CD4-positive, alpha-beta T cell treated with Interferon alpha-2 for 1 hour (primary cell): Measurements from ENCODE around the gene FRMD4A.
"Not testable (repeated sequence)": the region's sequence is repeated elsewhere in the genome, so short reads cannot be mapped to it uniquely, and the experiment has no call there.

ENCODE experiments used
- DNase-seq, 2 donors: peaks; one replicate each; pipeline ENCODE4 v3.0.0-alpha.2; 2020 to 2022

Gene FRMD4A

DNA sequence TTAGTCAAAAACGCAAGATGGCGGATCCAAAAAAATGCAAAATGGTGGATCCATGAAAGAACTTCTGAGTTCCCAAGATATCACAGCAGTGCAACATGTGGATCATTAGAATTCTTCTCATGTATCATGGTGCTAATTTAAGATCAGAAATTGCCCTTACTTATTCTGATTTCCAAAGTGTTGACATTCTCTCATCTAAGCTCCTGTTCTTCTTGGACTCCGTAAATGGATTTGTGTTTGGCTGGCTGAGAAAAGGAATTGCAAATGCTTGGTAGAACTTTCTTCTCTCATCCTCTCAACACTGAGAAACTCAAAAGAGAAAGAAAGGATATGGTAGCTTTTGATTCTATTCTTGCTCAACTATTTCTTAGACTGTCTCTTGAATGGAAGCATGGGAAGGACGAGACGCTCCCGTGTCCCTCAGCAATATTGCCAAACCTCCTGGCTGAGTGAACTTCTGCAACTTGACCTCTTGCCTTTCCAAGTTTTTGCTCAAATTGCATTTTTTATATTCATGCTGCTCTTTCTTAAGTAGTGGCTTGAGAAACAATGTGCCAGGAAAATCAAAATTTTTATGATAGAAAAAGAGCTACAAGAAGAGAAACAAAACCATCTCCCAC is 44.7 kb downstream of the FRMD4A start:
- no peak for DNase-seq

GRCh38 chr10:14282276-14282675 is 48.4 kb downstream of the FRMD4A start:
- no peak for DNase-seq

- DNase-seq, result no peak
These were observed 52.2 kb downstream of the FRMD4A start for GRCh38 chr10:14278533-14278932.

- no peak for DNase-seq
These were observed 54.5 kb downstream of the FRMD4A start for GRCh38 chr10:14276210-14276609.

GRCh38 chr10:14271621-14272020 is 59.1 kb downstream of the FRMD4A start:
- no peak for DNase-seq

DNA sequence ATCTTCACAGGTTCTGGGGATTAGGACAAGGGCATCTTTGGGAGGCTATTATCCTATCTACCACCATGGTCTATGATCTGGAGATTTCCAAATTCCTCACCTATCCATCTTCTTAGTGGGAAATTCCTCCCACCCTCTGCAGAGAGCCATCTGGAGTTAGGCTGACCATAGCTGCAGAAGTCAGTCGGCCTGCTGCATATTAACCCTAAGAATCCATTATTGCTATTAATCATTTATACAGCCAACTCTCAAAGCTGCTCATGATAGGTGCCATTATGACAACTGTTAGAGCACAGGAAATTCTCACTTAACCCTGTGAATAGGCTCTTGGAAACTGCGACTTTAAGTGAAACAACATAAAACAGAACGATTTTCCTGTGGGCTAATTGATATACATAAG is 60.4 kb downstream of the FRMD4A start:
- no peak for DNase-seq

DNA sequence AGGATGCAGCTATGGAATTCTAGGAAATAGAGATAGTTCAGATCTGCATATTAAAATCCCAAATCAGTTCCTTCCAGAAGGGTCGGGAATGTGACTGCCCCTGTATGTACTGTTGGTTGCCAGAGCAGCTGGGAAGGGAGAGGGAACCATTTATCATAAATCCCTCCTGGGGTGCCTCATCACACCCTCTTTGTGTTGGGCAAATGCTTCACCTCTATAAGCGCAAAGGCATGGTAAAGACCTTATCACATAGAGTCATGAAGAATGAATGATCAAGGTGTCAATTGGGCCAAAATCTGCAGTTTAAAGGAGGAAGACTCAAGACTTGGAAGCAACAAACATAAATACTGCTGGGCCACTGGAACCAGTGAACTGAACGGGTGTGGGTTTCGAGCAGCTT is 65.0 kb downstream of the FRMD4A start:
- DNase-seq, result no peak

DNA sequence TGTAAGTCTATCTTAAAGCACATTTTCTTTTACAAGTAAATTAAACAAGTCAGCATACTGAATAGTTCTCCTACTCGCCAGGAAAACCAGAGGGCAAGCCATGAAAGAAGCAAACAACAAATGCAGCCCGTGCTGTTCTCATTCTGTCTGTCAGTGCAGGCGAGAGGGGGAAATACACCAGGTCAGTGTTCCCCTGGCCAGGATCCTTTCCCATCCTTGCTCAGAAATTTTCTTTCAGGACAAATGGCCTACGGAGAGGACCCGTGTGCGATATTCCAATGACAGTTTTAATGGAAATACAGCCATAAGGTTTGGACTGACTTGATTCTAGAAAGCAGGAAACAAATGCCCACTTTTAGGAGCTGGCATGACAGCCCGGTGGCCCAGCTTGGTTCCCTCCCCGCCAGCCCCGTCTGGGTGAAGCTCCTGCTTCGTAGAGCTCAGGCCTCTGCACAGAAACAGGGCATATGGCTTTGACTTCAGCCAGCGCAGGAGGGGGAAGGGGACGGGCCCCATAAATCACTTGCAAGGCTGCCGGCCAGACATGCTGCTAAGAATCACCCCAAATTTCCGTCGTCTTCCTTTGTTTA is 67.8 kb downstream of the FRMD4A start:
- DNase-seq, result no peak

DNA sequence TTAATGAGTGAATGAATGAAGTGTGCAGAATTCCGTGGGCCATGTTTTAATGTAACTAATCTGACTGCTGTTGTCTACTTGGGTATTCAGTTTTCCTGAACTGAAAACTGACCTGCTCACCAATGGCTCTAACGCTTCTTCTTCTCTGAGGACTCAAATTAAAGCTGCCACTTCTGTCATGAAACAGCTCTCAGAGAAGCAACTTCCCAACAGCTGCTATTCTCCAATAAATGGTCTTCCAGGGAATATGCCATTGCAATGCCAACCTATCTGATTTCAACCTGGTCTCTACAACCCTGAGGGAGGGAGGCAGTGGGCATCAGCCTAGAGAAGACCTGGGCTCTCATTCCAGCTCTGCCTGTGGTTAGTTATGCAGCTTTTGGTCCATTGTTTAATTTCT is 69.4 kb downstream of the FRMD4A start:
- DNase-seq, result no peak

DNA sequence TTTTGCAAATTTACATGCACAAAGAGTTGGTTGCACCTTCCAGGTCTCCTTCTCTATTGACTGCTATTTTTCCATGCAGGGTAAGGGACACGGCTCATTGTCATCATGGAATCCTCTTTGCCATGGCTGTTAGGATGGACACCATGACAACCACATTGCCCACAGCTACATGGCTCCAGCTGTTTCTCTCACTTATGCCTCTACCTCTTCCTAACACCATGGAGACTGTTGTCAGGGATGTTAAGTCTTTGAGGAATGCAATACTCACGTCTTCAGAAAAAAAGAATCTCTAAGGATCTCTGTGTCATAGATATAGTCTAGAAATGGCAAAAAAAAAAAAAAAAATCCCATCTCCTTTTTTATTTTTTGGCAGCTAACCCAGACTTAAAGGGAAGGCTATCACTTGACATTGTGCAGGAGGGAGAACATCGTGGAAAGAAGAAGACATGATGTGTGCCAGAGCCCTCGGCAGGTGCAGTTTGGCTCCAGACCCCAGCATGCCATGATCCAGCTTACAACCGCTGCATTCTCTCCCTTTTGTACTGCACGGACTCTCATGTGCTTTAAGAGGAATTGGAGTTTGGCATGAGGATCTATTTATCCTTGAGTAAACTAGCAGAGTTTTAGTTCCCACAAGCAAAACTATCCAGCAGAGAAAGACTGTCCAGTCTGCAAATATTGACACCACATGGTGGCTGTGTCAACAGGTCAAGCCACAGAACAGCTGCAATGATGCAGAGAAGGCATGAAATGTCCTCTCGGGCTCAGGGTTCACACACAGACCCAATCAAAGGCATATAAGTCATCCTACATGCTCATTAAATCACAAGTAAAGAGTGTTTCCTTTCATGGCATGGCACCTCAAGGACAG is 70.8 kb downstream of the FRMD4A start:
- DNase-seq, result no peak

- DNase-seq, result no peak
These were observed 76.4 kb downstream of the FRMD4A start for GRCh38 chr10:14254368-14254767.

DNA sequence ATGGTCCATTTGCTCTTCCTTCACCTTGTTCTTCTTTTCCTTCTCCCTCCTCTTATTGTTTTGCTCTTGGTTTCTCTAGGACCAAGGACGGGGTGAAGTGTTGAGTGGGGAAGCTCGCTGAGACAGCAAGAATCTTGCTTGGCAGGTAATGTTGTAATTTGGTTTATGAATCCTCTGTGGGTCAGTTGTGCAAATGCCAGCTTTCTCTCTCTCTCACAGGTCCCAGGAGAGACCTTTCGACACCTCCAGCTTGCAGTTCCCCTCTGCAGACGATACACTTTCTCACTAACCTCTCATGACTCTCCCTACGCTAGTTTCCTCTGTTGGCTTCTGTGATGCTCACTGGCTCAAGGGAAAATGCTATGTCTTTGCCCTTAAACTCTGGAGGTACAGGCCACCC is 77.0 kb downstream of the FRMD4A start:
- no peak for DNase-seq

GRCh38 chr10:14253079-14253478 is 77.6 kb downstream of the FRMD4A start:
- DNase-seq, result no peak

- no peak for DNase-seq
These were observed 80.1 kb downstream of the FRMD4A start for GRCh38 chr10:14250496-14251076.

DNA sequence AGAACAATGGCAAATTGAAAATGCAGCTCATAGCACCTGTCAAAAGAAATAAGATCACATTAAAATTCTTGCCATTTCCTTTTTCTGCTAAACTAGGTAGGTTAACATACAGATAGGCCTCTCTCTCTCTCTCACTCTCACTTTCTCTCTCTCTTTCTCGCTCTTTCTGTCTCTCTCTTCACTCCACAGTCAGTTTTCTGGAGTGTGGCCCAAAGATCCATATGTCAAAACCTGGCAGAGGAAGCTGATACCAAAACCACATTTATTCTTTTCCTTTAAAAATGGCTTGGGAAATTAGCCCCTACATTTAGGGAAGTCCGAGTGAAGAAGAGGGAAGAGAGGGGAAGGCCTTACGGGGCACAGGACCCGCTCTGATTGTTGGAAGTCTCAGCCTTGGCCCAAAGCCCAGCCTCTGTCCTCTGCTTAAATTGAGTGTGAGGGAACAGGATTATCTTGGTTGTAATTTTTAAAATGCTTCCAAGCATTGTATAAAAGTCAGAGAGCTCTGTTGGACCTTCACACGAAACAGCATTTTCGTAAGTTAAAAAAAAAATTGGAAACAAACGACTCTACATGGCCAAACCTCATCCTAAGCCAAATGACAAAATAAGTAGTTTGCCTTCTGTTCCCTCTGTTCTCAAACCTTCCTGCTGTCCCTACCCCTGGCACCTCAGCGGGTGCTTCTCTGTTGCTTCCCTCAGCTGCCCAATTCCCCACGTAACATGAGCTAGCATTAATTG is 83.2 kb downstream of the FRMD4A start:
- DNase-seq, result no peak

DNA sequence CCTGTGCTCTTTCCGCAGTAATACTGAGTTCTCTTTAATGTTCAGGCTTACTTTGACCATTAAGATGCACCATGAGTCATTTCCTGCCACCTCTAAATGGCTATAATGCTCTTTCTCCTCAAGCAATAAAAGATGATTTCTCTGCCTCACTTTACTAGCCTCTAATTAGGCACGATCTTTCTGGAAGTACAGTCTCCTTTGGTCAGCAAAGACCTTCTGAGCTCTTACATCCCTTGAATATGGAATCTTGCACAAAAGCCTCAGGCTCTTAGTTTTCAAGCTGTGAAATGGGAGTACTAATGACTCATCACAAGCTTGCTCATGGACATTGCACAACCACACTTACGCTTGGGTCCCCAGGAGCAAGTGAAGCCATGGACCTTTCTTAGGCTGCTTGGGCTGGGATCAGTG is 85.9 kb downstream of the FRMD4A start:
- DNase-seq, result no peak

- no peak for DNase-seq
These were observed 86.6 kb downstream of the FRMD4A start for GRCh38 chr10:14244147-14244546.

- no peak for DNase-seq
These were observed 87.5 kb downstream of the FRMD4A start for GRCh38 chr10:14243221-14243620.

GRCh38 chr10:14241196-14241595 is 89.5 kb downstream of the FRMD4A start:
- DNase-seq, result no peak

- no peak for DNase-seq
These were observed 90.2 kb downstream of the FRMD4A start for GRCh38 chr10:14240253-14241189.

GRCh38 chr10:14238659-14239058 is 92.1 kb downstream of the FRMD4A start:
- not testable (repeated sequence) for DNase-seq

DNA sequence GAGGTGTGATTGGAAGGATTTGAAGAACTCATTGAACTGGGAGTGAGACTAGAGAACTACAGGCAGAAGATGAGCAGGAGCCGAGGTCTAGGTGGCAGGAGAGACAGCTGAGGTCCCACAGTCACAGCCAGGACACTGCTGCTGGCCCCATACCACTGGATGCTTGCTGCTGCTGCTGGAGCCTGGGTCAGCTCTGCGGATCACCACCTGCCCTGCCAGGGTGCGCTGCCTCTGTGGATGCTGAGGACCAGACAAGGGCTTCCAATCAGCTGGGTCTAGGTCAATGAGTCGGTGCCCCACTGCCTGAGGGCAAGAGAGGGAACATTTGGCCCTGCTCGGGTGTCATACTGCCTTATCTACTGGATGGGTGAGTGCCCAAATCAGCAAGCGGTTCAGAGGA is 94.4 kb downstream of the FRMD4A start:
- no peak for DNase-seq
